Ascending aorta (tissue), 2 donors: Measurements from ENCODE around the gene GMEB2. TPM values are rescaled to one million over a fixed set of nuclear protein-coding genes. Genes with fewer than 3 reads are reported as not detected.

Source experiments
- DNase-seq, 2 donors: peaks; one replicate each; pipeline ENCODE4 v3.0.0-alpha.2; 2019; ENCODE audit warnings: low spot score in 2 of 2
- H3K27ac ChIP-seq, 2 donors: fragments of 200-600 bp; sonication (generic); one replicate each; pipeline ENCODE4 v1.5.1; 2016 to 2017; ENCODE audit warnings: mild to moderate bottlenecking in 1 of 2
- H3K27me3 ChIP-seq: fragments of 200-600 bp; sonication (generic); one replicate; pipeline ENCODE4 v1.5.1; 2017
- H3K36me3 ChIP-seq, 2 donors: fragments of 200-600 bp; sonication (generic); one replicate each; pipeline ENCODE4 v1.5.1; 2016
- H3K4me1 ChIP-seq, 2 donors: fragments of 200-600 bp; sonication (generic); one replicate each; pipeline ENCODE4 v1.5.1; 2016 to 2017; ENCODE audit warnings: mild to moderate bottlenecking in 1 of 2
- H3K4me3 ChIP-seq, 2 donors: fragments of 200-600 bp; sonication (generic); one replicate each; pipeline ENCODE4 v1.5.1; 2016 to 2017; ENCODE audit warnings: mild to moderate bottlenecking in 1 of 2
- H3K9me3 ChIP-seq, 2 donors: fragments of 200-600 bp; sonication (generic); one replicate each; pipeline ENCODE4 v1.5.1; 2016
- CTCF ChIP-seq, 3 experiments: fragments of 200-600 bp in 2 of 3; fragments of 450-650 bp in 1 of 3; sonication (generic) in 2 of 3; IDR thresholded peaks; one replicate each; pipeline ENCODE4 v1.5.1; 2016 to 2019; ENCODE audit warnings: antibody characterized with exemption in 3 of 3, mild to moderate bottlenecking in 1 of 3, moderate library complexity in 1 of 3
- intact Hi-C: fragments of 100-400 bp; cut with DNase I; formaldehyde crosslinking; loops from one replicate; pipeline ENCODE4 v1.15.1; 2023
- total RNA-seq: library from RNA; depleted of rRNA; stranded (reverse); fragments of >200 nt; gene quantifications from one replicate; pipeline ENCODE4 v1.1.0, GENCODE V29; 2016

The GMEB2 gene
- total RNA-seq, 1 donor from 2014 or later = 14.0 TPM

DNA sequence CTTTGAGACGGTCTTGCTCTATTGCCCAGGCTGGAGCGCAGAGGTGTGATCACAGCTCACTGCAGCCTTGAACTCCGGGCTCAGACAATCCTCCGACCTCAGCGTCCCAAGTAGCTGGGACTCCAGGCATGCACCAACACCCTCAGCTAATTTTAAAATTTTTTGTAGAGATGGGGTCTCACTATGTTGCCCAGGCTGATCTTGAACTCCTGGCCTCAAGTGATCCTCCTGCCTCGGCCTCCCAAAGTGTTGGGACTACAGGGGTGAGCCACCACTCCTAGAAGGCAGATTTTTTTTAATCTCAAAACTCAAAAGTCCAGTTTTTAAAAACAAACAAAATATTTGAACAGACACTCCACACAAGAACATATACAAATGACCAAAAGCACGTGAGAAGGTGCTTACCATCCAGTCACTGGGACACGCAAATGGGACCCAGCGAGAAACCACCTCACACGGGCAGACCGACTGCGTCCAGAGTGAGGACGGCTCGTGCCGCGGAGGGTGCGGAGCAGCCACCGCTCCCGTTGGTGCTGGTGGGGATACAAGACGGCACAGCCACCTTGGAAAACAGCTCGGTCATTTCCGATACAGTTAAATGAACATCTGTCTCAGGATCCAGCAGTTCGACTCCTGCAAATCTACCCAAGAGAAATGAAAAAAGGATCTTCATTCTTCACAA lies 44.4 kb downstream of the GMEB2 start:
- Histone ChIP-seq H3K27ac (no peak overlapping the region), H3K9me3 (no peaks in the 10 kb centered on the region), H3K4me1 (no peaks in the 10 kb centered on the region), H3K36me3 (peaks cover 0 to 4% of the 10 kb centered on the region in 2 donors), H3K4me3 (no peak overlapping the region), H3K27me3 (no peaks in the 10 kb centered on the region)
- TF ChIP-seq CTCF (IDR thresholded peaks at IDR 0.05) = no peak
- no peak for DNase-seq
- intact Hi-C loops = no loop called here

GRCh38 chr20:63580796-63581461 lies 46.0 kb downstream of the GMEB2 start:
- no peaks in the 10 kb centered on the region for H3K36me3 ChIP-seq

GRCh38 chr20:63579017-63579694 lies 47.7 kb downstream of the GMEB2 start:
- no peak for DNase-seq
- no peak for TF ChIP-seq CTCF (IDR thresholded peaks at IDR 0.05)
- no peaks in the 10 kb centered on the region for H3K36me3 ChIP-seq

More at GRCh38 chr20:63580796-63581461, 46.0 kb downstream of the GMEB2 start:
- DNase-seq = no peak
- no peak for TF ChIP-seq CTCF (IDR thresholded peaks at IDR 0.05)
- no peaks in the 10 kb centered on the region for H3K9me3 ChIP-seq
- intact Hi-C loops = no loop called here
- H3K27me3 ChIP-seq = no peaks in the 10 kb centered on the region
- H3K27ac ChIP-seq = no peak overlapping the region
- no peaks in the 10 kb centered on the region for H3K4me1 ChIP-seq
- no peak overlapping the region for H3K4me3 ChIP-seq

GRCh38 chr20:63578224-63579016 lies 48.5 kb downstream of the GMEB2 start:
- Histone ChIP-seq H3K9me3 (no peaks in the 10 kb centered on the region), H3K36me3 (no peaks in the 10 kb centered on the region), H3K4me1 (peaks cover 3 to 6% of the 10 kb centered on the region in 2 donors), H3K4me3 (no peak overlapping the region), H3K27ac (no peak overlapping the region), H3K27me3 (no peaks in the 10 kb centered on the region)
- TF ChIP-seq CTCF (IDR thresholded peaks at IDR 0.05) = no peak
- intact Hi-C loops = no loop called here
- no peak for DNase-seq

More at GRCh38 chr20:63579017-63579694, 47.7 kb downstream of the GMEB2 start:
- intact Hi-C loops = no loop called here
- H3K4me3 ChIP-seq = no peak overlapping the region
- H3K27ac ChIP-seq = no peak overlapping the region
- no peaks in the 10 kb centered on the region for H3K27me3 ChIP-seq
- peaks cover 0 to 3% of the 10 kb centered on the region in 2 donors for H3K4me1 ChIP-seq
- H3K9me3 ChIP-seq = no peaks in the 10 kb centered on the region

DNA sequence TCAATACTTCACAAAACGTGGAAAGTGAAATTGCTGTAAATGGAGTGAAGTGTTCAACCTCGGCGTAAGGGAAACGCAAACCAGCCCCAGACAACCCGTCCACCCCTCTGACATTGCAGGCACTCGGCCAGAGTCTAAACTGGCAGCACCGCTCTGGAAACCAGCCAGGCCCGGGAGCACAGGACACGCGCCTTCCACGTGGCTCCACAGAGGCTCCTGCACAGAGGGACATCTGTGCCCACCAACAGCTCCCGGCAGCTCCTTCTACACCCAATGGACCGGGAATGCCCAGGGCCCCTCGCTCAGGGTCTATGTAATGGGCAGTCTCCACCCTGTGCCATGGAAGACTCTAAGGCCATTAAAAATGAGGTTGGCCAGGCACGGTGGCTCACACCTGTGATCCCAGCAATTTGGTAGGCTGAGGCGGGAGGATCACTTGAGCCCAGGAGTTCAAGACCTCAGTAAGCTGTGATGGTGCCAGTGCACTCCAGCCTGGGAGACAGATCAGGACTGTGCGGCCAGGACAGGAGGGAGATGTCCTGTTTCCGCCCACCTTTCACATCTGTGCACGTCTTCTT lies 49.5 kb downstream of the GMEB2 start:
- no peaks in the 10 kb centered on the region for H3K27me3 ChIP-seq
- no peak for TF ChIP-seq CTCF (IDR thresholded peaks at IDR 0.05)
- no peak overlapping the region for H3K27ac ChIP-seq
- H3K4me1 ChIP-seq = peaks cover 8 to 9% of the 10 kb centered on the region in 2 donors
- no peak for DNase-seq
- H3K9me3 ChIP-seq = no peaks in the 10 kb centered on the region
- H3K4me3 ChIP-seq = no peak overlapping the region
- H3K36me3 ChIP-seq = peaks cover 0 to under 1% of the 10 kb centered on the region in 2 donors
- intact Hi-C loops = no loop called here
